GM12801 (cell line): ENCODE measurements around the gene ZP3.

ENCODE experiments used
- CTCF ChIP-seq: IDR thresholded peaks from one replicate; pipeline ENCODE4 v1.5.1; 2011; ENCODE audit warnings: control low read depth; ENCODE audit not compliant: insufficient read length; ENCODE audit errors: extremely low read depth

Gene ZP3

GRCh38 chr7:76390092-76390491, 34.7 kb upstream of the ZP3 start:
- no peak for TF ChIP-seq CTCF

- no peak for TF ChIP-seq CTCF
These were observed 32.1 kb upstream of the ZP3 start for GRCh38 chr7:76392531-76393115.

GRCh38 chr7:76393116-76394031, 31.4 kb upstream of the ZP3 start:
- TF ChIP-seq CTCF = no peak

GRCh38 chr7:76394957-76395356, 29.8 kb upstream of the ZP3 start:
- TF ChIP-seq CTCF = no peak

- TF ChIP-seq CTCF = no peak
These were observed 28.6 kb upstream of the ZP3 start for GRCh38 chr7:76395965-76396726.

GRCh38 chr7:76396864-76397263, 27.9 kb upstream of the ZP3 start:
- TF ChIP-seq CTCF = no peak
